Measurements from ENCODE around the gene AFG1L. TPM values are rescaled to one million over a fixed set of nuclear protein-coding genes. Genes with fewer than 3 reads are reported as not detected.

The AFG1L gene
- total RNA-seq, 1 donor from 2014 or later = 8.2 TPM

DNA sequence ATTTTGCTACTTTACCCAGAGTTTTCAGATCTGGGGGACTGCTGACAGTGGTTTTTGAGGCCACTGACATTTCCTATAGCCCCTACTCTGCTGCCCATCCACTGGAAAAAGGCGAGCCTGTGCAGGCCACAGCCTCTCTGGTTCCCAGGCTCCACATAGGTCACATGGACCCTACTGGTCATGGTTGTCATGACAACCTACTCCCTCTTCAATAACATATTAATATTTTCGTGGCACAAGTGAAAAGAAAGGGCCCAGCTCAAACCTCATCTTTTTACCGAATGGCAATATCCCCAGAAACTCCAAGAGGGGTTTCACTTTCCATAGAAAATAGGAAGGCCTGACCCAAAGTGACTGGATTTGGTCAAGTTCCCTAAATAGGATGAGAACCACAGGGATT, 254.9 kb downstream of the AFG1L start:
- H3K4me3 Mint-ChIP-seq = no peak overlapping the region
- DNase-seq (ENCODE audit: low read depth, low spot score) = no peak
- H3K9me3 Mint-ChIP-seq = no peaks in the 10 kb centered on the region
- TF ChIP-seq, protein P1, sequence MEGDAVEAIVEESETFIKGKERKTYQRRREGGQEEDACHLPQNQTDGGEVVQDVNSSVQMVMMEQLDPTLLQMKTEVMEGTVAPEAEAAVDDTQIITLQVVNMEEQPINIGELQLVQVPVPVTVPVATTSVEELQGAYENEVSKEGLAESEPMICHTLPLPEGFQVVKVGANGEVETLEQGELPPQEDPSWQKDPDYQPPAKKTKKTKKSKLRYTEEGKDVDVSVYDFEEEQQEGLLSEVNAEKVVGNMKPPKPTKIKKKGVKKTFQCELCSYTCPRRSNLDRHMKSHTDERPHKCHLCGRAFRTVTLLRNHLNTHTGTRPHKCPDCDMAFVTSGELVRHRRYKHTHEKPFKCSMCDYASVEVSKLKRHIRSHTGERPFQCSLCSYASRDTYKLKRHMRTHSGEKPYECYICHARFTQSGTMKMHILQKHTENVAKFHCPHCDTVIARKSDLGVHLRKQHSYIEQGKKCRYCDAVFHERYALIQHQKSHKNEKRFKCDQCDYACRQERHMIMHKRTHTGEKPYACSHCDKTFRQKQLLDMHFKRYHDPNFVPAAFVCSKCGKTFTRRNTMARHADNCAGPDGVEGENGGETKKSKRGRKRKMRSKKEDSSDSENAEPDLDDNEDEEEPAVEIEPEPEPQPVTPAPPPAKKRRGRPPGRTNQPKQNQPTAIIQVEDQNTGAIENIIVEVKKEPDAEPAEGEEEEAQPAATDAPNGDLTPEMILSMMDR (conservative IDR thresholded peaks at IDR 0.05) = no peak
- H3K27me3 Mint-ChIP-seq (ENCODE audit: low read depth) = no peaks in the 10 kb centered on the region
- no peaks in the 10 kb centered on the region for H3K4me1 Mint-ChIP-seq
- H3K36me3 Mint-ChIP-seq (ENCODE audit: low read depth) = no peaks in the 10 kb centered on the region
- H3K27ac Mint-ChIP-seq (ENCODE audit: unreplicated experiment) = no peak overlapping the region

DNA sequence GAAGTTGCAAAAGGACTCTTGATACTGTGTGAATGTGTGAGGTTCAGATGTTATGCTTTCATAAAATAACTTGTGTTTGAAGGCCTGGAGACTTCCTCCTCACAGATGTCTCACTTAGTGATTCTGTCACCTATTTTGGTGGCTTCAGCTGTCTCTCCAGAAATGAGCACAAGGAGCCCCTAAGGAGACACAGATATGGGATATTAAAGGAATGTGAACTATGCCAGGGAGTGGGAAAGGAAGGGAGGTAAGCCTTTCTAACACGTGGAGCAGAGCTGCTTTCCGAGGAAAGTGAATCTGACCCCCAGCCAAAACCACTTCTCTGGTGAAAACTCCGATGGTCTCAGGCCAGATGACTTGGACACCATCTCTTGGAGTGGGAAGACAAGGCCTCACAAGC, 255.4 kb downstream of the AFG1L start:
- no peak overlapping the region for H3K4me3 Mint-ChIP-seq
- H3K27ac Mint-ChIP-seq (ENCODE audit: unreplicated experiment) = no peak overlapping the region
- H3K36me3 Mint-ChIP-seq (ENCODE audit: low read depth) = no peaks in the 10 kb centered on the region
- no peaks in the 10 kb centered on the region for H3K9me3 Mint-ChIP-seq
- H3K27me3 Mint-ChIP-seq (ENCODE audit: low read depth) = peaks cover 1% of the 10 kb centered on the region
- DNase-seq (ENCODE audit: low read depth, low spot score) = no peak
- no peaks in the 10 kb centered on the region for H3K4me1 Mint-ChIP-seq
- TF ChIP-seq, protein P1 (conservative IDR thresholded peaks at IDR 0.05) = no peak

DNA sequence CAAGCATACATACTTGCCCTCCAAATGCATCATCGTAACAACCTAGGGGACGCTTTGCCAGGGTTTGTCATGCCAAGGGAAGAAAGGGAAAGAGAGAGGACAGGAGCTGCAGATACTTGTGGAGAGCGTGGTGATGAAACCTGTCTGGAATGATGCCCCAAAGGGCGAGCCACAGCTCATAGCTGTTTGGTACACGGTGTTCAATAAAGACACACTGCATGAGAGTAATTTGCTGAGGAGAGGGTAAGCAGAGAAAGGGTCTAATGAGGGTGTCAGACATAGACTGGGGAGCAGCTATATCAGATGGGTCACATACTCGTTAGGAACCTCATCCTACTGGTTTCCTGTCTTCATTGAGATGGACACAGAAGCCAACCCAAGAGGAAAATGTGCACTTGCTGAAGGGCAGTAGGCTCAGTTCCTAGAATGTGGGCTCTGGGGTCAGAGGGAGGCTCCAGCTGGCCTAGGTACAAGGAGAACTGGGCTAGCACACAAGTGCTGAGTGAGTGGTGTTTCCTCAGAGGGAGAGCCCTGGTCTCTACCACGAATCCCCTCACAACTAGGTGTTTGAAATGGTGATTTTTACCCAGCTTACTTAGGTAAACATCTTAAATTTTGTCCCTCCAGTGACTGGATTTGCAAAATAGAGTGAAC, 260.7 kb downstream of the AFG1L start:
- H3K27me3 Mint-ChIP-seq (ENCODE audit: low read depth) = peaks cover 12% of the 10 kb centered on the region
- TF ChIP-seq, protein P1 (conservative IDR thresholded peaks at IDR 0.05) = no peak
- H3K4me3 Mint-ChIP-seq = peak overlapping the region; percentile 6
- H3K27ac Mint-ChIP-seq (ENCODE audit: unreplicated experiment) = no peak overlapping the region
- H3K9me3 Mint-ChIP-seq = no peaks in the 10 kb centered on the region
- H3K36me3 Mint-ChIP-seq (ENCODE audit: low read depth) = no peaks in the 10 kb centered on the region
- peaks cover 12% of the 10 kb centered on the region for H3K4me1 Mint-ChIP-seq
- DNase-seq (ENCODE audit: low read depth, low spot score) = no peak

DNA sequence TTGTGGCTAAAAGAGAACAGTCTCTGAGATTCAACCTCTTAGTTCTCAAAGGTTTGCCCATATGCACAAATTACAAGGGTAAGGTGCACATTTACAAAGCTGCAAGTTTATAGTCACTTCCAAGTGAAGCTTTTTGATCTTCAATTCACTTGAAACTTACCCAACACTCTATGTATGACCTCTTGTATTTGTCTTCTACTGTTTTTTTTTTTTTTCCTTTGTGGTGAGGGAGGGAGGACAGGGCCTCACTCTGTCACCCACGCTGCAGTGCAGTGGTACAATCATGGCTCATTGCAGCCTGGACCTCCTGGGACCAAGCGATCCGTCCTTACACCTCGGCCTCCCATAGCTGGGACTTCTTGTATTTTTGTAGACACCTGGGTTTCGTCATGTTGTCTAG, 261.4 kb downstream of the AFG1L start:
- H3K27me3 Mint-ChIP-seq (ENCODE audit: low read depth) = peaks cover 12% of the 10 kb centered on the region
- H3K27ac Mint-ChIP-seq (ENCODE audit: unreplicated experiment) = no peak overlapping the region
- H3K4me1 Mint-ChIP-seq = peaks cover 12% of the 10 kb centered on the region
- H3K36me3 Mint-ChIP-seq (ENCODE audit: low read depth) = no peaks in the 10 kb centered on the region
- peak overlapping the region; percentile 89 for H3K4me3 Mint-ChIP-seq
- TF ChIP-seq, protein P1 (conservative IDR thresholded peaks at IDR 0.05) = no peak
- no peak for DNase-seq (ENCODE audit: low read depth, low spot score)
- no peaks in the 10 kb centered on the region for H3K9me3 Mint-ChIP-seq

DNA sequence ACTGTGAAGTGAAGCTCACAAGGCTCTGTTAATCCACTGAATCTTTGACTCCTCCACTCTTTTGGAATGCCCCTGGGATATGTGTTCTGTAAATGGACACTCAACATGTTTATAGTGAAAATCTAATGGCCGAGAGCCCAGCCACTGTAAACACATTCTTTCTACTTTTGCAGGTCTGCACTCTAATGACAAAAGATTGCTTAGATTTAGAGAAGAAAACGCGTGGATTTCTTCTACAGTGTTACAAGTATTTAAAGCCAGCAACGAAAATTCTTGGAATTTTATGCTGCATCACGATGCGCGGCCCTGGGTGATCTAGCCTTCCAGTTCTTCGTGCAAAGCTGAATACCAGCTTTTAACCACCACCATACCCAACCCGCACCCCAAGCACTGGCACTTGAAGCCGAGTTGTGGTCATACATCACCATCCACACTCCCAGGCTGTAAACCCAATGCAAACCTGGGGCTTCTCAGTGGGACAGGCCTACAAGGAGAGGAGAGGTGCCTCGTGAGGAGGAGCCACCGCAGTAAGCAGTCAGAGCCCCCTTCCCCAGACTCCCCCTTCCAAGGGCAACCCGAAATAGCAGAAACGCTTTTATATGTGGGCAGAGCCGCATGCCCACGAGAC, 262.1 kb downstream of the AFG1L start:
- H3K27me3 Mint-ChIP-seq (ENCODE audit: low read depth) = peaks cover 17% of the 10 kb centered on the region
- H3K27ac Mint-ChIP-seq (ENCODE audit: unreplicated experiment) = peak overlapping the region; percentile 84
- no peak for DNase-seq (ENCODE audit: low read depth, low spot score)
- TF ChIP-seq, protein P1 (conservative IDR thresholded peaks at IDR 0.05) = no peak
- H3K4me1 Mint-ChIP-seq = peaks cover 13% of the 10 kb centered on the region
- peak overlapping the region; percentile 89 for H3K4me3 Mint-ChIP-seq
- no peaks in the 10 kb centered on the region for H3K9me3 Mint-ChIP-seq
- no peaks in the 10 kb centered on the region for H3K36me3 Mint-ChIP-seq (ENCODE audit: low read depth)
